ENCODE measurements around the gene RAET1L.

- no peak for TF ChIP-seq GATA2 (IDR thresholded peaks at IDR 0.05; ENCODE audit: low read depth, low read length)
- TF ChIP-seq GATA3 (IDR thresholded peaks at IDR 0.05; ENCODE audit: low read depth, low read length), result no peak
These were observed 40.6 kb downstream of the RAET1L start for GRCh38 chr6:149984773-149985172.
